ENCODE measurements around the gene EVI5.

Gene EVI5

GRCh38 chr1:92484472-92485380 lies 300.2 kb downstream of the EVI5 start:
- in situ Hi-C loops (cut with MboI; ENCODE audit: low sequenced_read_pairs, unreplicated experiment): no loop called here
- TF ChIP-seq CTCF (IDR thresholded peaks at IDR 0.05; ENCODE audit: borderline replicate concordance, control extremely low read depth, extremely low read depth, insufficient read depth, missing control alignments): no peak
- DNase-seq (ENCODE audit: low spot score): peak; percentile 73

- peak; percentile 60 for DNase-seq (ENCODE audit: low spot score)
- no peak for TF ChIP-seq CTCF (IDR thresholded peaks at IDR 0.05; ENCODE audit: borderline replicate concordance, control extremely low read depth, extremely low read depth, insufficient read depth, missing control alignments)
- in situ Hi-C loops (cut with MboI; ENCODE audit: low sequenced_read_pairs, unreplicated experiment): no loop called here
Measured at GRCh38 chr1:92483610-92484471, 301.1 kb downstream of the EVI5 start.

GRCh38 chr1:92482665-92483609 lies 302.0 kb downstream of the EVI5 start:
- peak; percentile 49 for DNase-seq (ENCODE audit: low spot score)
- in situ Hi-C loops (cut with MboI; ENCODE audit: low sequenced_read_pairs, unreplicated experiment): no loop called here
- no peak for TF ChIP-seq CTCF (IDR thresholded peaks at IDR 0.05; ENCODE audit: borderline replicate concordance, control extremely low read depth, extremely low read depth, insufficient read depth, missing control alignments)

- peak; percentile 50 for DNase-seq (ENCODE audit: low spot score)
- in situ Hi-C loops (cut with MboI; ENCODE audit: low sequenced_read_pairs, unreplicated experiment): no loop called here
- TF ChIP-seq CTCF (IDR thresholded peaks at IDR 0.05; ENCODE audit: borderline replicate concordance, control extremely low read depth, extremely low read depth, insufficient read depth, missing control alignments): no peak
Measured at GRCh38 chr1:92481971-92482664, 302.8 kb downstream of the EVI5 start.

GRCh38 chr1:92481599-92481925 lies 303.3 kb downstream of the EVI5 start:
- in situ Hi-C loops (cut with MboI; ENCODE audit: low sequenced_read_pairs, unreplicated experiment): no loop called here
- no peak for TF ChIP-seq CTCF (IDR thresholded peaks at IDR 0.05; ENCODE audit: borderline replicate concordance, control extremely low read depth, extremely low read depth, insufficient read depth, missing control alignments)

More at GRCh38 chr1:92481599-92481925, 303.3 kb downstream of the EVI5 start:
- no peak for DNase-seq (ENCODE audit: low spot score)

All from GM13976 (cell line).